Upper lobe of left lung (tissue), 4 donors: Measurements from ENCODE around the gene FBLN1.

Source experiments
- POLR2A ChIP-seq, 4 donors: fragments of 450-650 bp; IDR thresholded peaks; one replicate each; pipeline ENCODE4 v1.5.1; 2016 to 2017; ENCODE audit warnings: antibody characterized with exemption in 4 of 4, mild to moderate bottlenecking in 2 of 4
- TF ChIP-seq, protein P1 (sequence below), 6 experiments: fragments of 450-650 bp in 4 of 6; fragments of 200-600 bp in 2 of 6; sonication (generic) in 2 of 6; IDR thresholded peaks; one replicate each; pipeline ENCODE4 v1.5.1; 2016 to 2019; ENCODE audit warnings: antibody characterized with exemption in 6 of 6

DNA sequence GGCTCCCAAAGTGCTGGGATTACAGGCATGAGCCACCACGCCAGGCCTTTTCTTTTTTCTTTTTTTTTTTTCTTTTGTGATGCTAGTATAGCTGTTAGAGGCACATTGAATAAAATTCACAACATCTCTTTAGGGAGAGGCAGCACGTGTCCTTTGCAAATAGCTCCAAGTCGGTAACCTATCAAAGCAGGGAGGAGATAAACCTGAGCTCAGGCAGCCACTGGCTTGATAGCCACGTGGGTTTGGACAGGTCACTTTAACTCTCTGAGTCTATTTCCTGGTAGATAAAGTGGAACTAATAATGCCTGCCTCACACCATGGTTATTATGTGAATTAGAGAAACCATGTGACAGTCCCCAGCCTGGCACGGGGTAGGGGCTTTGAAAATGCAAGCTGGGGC is 125.8 kb downstream of the FBLN1 start:
- TF ChIP-seq, protein P1, sequence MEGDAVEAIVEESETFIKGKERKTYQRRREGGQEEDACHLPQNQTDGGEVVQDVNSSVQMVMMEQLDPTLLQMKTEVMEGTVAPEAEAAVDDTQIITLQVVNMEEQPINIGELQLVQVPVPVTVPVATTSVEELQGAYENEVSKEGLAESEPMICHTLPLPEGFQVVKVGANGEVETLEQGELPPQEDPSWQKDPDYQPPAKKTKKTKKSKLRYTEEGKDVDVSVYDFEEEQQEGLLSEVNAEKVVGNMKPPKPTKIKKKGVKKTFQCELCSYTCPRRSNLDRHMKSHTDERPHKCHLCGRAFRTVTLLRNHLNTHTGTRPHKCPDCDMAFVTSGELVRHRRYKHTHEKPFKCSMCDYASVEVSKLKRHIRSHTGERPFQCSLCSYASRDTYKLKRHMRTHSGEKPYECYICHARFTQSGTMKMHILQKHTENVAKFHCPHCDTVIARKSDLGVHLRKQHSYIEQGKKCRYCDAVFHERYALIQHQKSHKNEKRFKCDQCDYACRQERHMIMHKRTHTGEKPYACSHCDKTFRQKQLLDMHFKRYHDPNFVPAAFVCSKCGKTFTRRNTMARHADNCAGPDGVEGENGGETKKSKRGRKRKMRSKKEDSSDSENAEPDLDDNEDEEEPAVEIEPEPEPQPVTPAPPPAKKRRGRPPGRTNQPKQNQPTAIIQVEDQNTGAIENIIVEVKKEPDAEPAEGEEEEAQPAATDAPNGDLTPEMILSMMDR (IDR thresholded peaks at IDR 0.05), result no peak
- TF ChIP-seq POLR2A (IDR thresholded peaks at IDR 0.05), result no peak
